Stomach (tissue), 4 donors: ENCODE results near the gene TBRG4.

ENCODE experiments used
- CTCF ChIP-seq, 7 experiments: fragments of 450-650 bp in 4 of 7; fragments of 200-600 bp in 3 of 7; sonication (generic) in 3 of 7; IDR thresholded peaks; one replicate each; pipeline ENCODE4 v1.5.1; 2016 to 2019; ENCODE audit warnings: antibody characterized with exemption in 7 of 7, control low read depth in 2 of 7, mild to moderate bottlenecking in 1 of 7
- POLR2AphosphoS5 ChIP-seq, 3 donors: sonication (generic); formaldehyde crosslinking; IDR thresholded peaks; one replicate each; pipeline ENCODE4 v1.6.1; 2016; ENCODE audit warnings: antibody characterized with exemption in 3 of 3

DNA sequence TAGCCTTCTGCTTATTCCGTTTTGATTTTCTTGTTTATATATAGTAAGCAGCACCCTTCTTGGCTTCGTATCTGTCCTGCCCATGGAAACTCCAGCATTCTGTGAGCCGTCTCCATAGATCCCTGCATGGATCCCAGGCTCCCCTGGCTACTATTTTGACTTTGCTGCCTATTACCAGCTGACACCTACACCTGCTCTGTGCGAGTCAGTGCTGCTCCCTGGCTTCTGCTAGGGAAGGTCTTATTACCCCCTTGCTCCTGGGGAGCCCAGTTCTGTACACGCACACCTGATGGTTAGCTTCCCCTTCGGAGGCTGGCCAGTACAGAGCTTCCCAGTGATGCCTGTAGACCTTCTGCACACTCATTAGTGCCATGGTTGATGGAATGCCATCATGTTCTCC lies 58.1 kb downstream of the TBRG4 start:
- no peak for TF ChIP-seq CTCF (IDR thresholded peaks at IDR 0.05)
- TF ChIP-seq POLR2AphosphoS5 (IDR thresholded peaks at IDR 0.05), result no peak
